Measurements from ENCODE around the gene MINDY2.
A peak's percentile ranks its signal among the peaks of the same experiment; 100 is the strongest.

Gene MINDY2, protein sequence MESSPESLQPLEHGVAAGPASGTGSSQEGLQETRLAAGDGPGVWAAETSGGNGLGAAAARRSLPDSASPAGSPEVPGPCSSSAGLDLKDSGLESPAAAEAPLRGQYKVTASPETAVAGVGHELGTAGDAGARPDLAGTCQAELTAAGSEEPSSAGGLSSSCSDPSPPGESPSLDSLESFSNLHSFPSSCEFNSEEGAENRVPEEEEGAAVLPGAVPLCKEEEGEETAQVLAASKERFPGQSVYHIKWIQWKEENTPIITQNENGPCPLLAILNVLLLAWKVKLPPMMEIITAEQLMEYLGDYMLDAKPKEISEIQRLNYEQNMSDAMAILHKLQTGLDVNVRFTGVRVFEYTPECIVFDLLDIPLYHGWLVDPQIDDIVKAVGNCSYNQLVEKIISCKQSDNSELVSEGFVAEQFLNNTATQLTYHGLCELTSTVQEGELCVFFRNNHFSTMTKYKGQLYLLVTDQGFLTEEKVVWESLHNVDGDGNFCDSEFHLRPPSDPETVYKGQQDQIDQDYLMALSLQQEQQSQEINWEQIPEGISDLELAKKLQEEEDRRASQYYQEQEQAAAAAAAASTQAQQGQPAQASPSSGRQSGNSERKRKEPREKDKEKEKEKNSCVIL

DNA sequence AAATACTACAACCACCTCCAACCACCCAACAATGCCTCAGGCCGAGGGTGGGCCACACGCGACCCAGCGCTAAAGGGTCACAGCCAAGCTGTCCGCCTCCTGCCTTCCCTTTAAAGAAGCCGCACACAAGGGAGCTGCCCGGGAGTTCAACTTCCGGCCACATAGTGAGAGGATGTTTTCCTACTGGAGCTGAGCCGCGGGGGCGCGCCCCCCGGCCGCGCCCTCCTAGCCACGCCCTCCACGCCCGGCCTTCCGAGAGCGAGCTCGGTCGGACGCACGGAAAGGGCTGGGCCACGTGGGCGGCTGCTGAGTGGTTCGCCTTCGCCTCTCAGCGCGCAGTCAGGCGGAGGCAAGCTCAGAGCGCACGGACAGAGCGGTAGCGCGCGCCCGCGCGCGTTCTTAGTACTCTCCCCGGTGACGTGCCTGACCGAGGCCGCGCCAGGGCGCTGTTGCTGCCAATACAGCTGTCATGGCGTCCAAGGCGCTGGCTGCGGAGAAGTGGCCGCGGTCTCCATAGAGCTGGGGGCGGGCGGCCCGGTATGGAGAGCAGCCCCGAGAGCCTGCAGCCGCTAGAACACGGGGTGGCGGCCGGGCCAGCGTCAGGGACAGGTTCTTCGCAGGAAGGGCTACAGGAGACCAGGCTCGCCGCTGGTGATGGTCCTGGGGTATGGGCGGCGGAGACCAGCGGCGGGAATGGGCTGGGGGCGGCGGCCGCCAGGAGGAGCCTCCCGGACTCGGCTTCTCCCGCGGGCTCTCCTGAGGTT is at the start of gene MINDY2:
Gene MINDY2 (plus strand): TSS at position 446 of the 764 bp plus-strand sequence. CDS start 94 bp downstream, at position 540.
- DNase-seq (ENCODE audit: low read depth) = peak; percentile 99
- peak within 1 kb of the TSS; percentile 90 for H3K4me3 ChIP-seq (ENCODE audit: low read length)
- TF ChIP-seq, protein P1, sequence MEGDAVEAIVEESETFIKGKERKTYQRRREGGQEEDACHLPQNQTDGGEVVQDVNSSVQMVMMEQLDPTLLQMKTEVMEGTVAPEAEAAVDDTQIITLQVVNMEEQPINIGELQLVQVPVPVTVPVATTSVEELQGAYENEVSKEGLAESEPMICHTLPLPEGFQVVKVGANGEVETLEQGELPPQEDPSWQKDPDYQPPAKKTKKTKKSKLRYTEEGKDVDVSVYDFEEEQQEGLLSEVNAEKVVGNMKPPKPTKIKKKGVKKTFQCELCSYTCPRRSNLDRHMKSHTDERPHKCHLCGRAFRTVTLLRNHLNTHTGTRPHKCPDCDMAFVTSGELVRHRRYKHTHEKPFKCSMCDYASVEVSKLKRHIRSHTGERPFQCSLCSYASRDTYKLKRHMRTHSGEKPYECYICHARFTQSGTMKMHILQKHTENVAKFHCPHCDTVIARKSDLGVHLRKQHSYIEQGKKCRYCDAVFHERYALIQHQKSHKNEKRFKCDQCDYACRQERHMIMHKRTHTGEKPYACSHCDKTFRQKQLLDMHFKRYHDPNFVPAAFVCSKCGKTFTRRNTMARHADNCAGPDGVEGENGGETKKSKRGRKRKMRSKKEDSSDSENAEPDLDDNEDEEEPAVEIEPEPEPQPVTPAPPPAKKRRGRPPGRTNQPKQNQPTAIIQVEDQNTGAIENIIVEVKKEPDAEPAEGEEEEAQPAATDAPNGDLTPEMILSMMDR (IDR thresholded peaks at IDR 0.05; ENCODE audit: insufficient read depth, low read depth, low read length, missing control alignments) = peak; percentile 35

DNA sequence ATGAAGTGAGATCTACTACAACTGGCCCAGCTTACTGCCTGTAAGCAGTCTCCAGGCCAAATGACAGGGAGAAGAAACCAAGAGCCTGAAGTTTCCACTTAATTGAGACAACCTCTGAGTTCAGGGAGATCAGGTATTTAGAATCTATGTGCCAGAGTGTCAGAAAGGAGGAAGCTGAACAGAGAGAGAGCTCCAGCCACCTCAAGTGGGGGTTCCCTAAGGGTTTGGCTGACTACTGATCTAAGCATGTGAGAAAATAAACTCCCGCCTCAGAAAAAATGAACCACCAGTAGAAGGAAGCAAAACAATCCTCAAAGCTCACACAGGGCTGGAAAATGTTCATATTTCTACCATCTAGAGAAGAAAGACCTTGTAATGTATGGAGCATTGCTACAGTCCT is 46.6 kb upstream of the MINDY2 start:
- no peak for DNase-seq (ENCODE audit: low read depth)
- H3K4me3 ChIP-seq (ENCODE audit: low read length) = no peak overlapping the region
- TF ChIP-seq, protein P1 (IDR thresholded peaks at IDR 0.05; ENCODE audit: insufficient read depth, low read depth, low read length, missing control alignments) = no peak

DNA sequence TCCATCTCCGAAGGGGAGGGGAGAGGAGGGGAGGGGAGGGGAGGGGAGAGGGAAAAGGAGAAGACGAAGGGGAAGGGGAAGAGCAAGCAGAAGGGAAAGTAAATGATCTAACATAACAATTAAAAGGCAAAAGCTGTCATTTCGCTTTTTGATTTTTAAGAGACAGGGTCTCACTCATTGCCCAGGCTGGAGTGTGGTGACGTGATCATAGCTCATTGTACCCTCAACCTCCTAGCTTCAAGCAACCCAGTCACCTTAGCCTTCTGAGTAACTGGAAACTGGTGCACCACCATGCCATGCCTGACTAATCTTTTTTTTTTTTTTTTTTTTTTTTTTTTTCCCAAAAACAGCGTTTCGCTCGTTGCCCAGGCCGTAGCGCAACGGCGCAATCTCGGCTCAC is 44.2 kb upstream of the MINDY2 start:
- TF ChIP-seq, protein P1 (IDR thresholded peaks at IDR 0.05; ENCODE audit: insufficient read depth, low read depth, low read length, missing control alignments) = no peak
- DNase-seq (ENCODE audit: low read depth) = no peak
- no peak overlapping the region for H3K4me3 ChIP-seq (ENCODE audit: low read length)

DNA sequence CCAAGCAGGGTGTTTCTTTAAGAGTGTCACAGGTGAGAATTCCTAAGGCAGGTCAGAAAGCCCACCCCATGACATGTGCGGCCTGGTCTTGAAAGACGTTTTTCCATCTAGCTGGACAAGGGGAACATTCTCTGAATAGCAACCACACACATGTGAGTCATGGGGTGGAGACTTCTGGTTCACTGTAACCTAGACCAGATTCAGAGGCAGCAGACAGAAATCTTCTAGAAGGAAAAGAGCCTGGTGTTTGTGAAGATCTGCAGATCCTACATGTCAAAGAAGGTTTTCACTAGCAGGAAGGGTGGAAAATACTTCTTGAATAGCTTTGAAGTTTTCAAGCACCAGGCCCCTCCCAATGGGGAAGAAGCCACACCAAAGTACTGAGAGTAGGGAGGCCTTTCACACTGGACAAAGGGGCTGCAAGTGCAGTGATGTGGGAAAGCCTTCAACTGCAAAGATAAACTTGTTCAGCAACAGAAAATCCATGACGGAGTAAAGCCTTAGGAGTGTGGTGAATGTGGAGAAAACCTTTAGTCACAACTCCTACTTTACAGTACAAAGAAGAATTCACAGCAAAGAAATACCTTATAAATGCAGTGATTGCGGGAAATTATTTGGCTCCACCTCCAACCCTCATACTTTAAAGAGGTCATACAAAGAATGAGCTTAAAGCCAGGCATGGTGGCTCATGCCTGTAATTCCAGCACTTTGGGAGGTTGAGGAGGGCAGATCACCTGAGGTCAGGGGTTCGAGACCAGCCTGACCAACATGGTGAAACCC is 39.2 kb upstream of the MINDY2 start:
- DNase-seq (ENCODE audit: low read depth) = peak; percentile 75
- TF ChIP-seq, protein P1 (IDR thresholded peaks at IDR 0.05; ENCODE audit: insufficient read depth, low read depth, low read length, missing control alignments) = no peak
- no peak overlapping the region for H3K4me3 ChIP-seq (ENCODE audit: low read length)

DNA sequence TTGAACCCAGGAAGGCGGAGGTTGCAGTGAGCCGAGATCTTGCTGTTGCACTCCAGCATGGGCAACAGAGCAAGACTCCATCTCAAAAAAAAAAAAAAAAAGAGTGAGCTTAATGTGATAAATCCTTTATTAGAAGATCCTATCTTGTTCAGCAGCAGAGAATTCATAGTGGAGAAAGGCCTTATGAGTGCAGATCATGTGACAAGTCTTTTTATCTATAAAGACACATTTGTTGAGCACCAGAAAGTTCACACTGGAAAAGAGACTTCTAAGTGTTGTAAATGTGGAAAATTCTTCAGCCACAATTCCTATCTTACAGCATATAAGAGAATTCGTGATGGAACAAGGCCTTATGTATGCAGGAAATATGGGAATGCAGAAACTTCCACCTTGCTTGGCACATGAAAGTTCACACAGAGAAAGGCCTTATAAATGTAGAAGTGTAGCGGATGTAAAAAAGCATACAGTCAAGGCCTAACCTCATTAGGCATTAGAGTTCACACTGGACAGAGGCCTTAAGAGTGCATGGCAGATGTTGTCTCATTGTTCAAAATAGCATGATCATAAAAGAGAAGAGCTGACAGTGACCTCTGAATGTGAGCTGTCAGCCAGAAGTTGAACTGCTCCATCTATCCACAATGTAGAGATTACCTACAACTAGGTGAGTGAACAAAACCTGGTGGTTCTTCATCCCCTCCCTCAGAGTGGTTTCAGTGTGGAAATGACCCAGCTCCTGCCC is 38.3 kb upstream of the MINDY2 start:
- TF ChIP-seq, protein P1 (IDR thresholded peaks at IDR 0.05; ENCODE audit: insufficient read depth, low read depth, low read length, missing control alignments) = no peak
- no peak overlapping the region for H3K4me3 ChIP-seq (ENCODE audit: low read length)
- DNase-seq (ENCODE audit: low read depth) = no peak

DNA sequence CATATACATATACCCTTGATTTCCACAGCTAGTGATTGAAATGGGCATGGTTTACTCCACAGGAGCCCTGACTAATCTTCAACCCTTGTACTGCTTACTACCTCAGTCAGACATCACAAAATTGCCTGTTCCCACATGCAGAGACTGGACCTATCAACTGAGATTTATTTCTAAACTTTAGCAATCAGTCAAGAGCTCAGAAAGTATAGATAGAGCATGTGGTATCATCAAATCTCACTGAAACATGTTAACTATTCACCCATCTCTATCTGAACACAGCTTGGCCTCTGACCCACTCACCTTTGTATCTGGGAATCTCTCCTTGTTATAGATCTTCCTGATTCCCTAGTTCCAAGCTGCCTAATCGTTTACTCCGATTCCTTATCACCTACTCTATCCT is 36.2 kb upstream of the MINDY2 start:
- TF ChIP-seq, protein P1 (IDR thresholded peaks at IDR 0.05; ENCODE audit: insufficient read depth, low read depth, low read length, missing control alignments) = no peak

More for the DNA sequence above, 36.2 kb upstream of the MINDY2 start:
- peak; percentile 81 for DNase-seq (ENCODE audit: low read depth)
- H3K4me3 ChIP-seq (ENCODE audit: low read length) = no peak overlapping the region
